Heart right ventricle (tissue), 16 donors: ENCODE results near the gene WFIKKN2. TPM values are rescaled to one million over a fixed set of nuclear protein-coding genes. Genes with fewer than 3 reads are reported as not detected.
A peak's percentile ranks its signal among the peaks of the same experiment; 100 is the strongest.

Source experiments
- ATAC-seq, 8 donors: fragments of 200-7000 bp; cut with Tn5 transposase; one replicate each; pipeline ENCODE4 v1.9.1; 2020; ENCODE audit warnings: mild to moderate bottlenecking in 8 of 8, moderate library complexity in 8 of 8, moderate number of reproducible peaks in 1 of 8
- DNase-seq, 2 donors: peaks; one replicate each; pipeline ENCODE4 v3.0.0-alpha.2; 2020
- H3K27ac ChIP-seq, 10 donors: fragments of 200-600 bp; sonication (generic) in 2 of 10; one replicate each; pipeline versions ENCODE4 v1.5.0 to v1.8.0; 2020 to 2022; ENCODE audit warnings: mild to moderate bottlenecking in 3 of 10
- H3K27me3 ChIP-seq, 7 donors: fragments of 200-600 bp; one replicate each; pipeline ENCODE4 v1.8.0; 2021 to 2022; ENCODE audit warnings: mild to moderate bottlenecking in 2 of 7
- H3K36me3 ChIP-seq, 9 donors: fragments of 200-600 bp; sonication (generic) in 1 of 9; one replicate each; pipeline versions ENCODE4 v1.5.0 to v1.8.0; 2020 to 2022; ENCODE audit warnings: mild to moderate bottlenecking in 2 of 9
- H3K4me1 ChIP-seq, 9 donors: fragments of 200-600 bp; sonication (generic) in 1 of 9; one replicate each; pipeline versions ENCODE4 v1.5.0 to v1.8.0; 2020 to 2022; ENCODE audit warnings: mild to moderate bottlenecking in 4 of 9
- H3K4me3 ChIP-seq, 10 donors: fragments of 200-600 bp; sonication (generic) in 2 of 10; one replicate each; pipeline versions ENCODE4 v1.5.0 to v1.8.0; 2020 to 2022; ENCODE audit warnings: mild to moderate bottlenecking in 7 of 10, moderate library complexity in 2 of 10
- H3K9me3 ChIP-seq, 11 donors: fragments of 200-600 bp in 10 of 11; sonication (generic) in 2 of 11; one replicate each; pipeline versions ENCODE4 v1.5.0 to v1.8.0; 2013 to 2022; ENCODE audit warnings: mild to moderate bottlenecking in 2 of 11, control low read depth in 1 of 11, moderate library complexity in 1 of 11
- WGBS, 2 donors: extraction: QIAGEN DNeasy Blood & Tissue Kit; methylation state at CpG; one replicate each; pipeline ENCODE4 v1.1.7; 2013; ENCODE audit warnings: inconsistent platforms in 1 of 2; 5-methylcytosine and 5-hydroxymethylcytosine counted together
- intact Hi-C, 10 donors: fragments of 100-400 bp; cut with DNase I; formaldehyde crosslinking; loops; one replicate each; pipeline versions ENCODE4 v1.11.1 to v1.14.2; 2022
- polyA plus RNA-seq, 2 donors: library from polyadenylated mRNA; stranded (reverse); fragments of 200-250 nt; gene quantifications; one replicate each; pipeline ENCODE4 v1.2.3, GENCODE V29; 2013
- total RNA-seq, 10 donors: library from RNA; stranded (reverse); fragmentation: NEBNext Ultra II Directional in 3 of 10; extraction: Animal tissue kit (Norgen Biotek cat#: 25700) in 3 of 10; gene quantifications; one replicate each; pipeline versions ENCODE4 v1.2.1 to v1.2.4, GENCODE V29; 2021 to 2023
- TF ChIP-seq, protein P1 (sequence below), 9 donors: fragments of 200-600 bp; sonication (generic) in 2 of 9; IDR thresholded peaks; one replicate each; pipeline versions ENCODE4 v1.5.0 to v1.8.0; 2021 to 2022; ENCODE audit warnings: antibody characterized with exemption in 9 of 9, mild to moderate bottlenecking in 5 of 9, moderate library complexity in 1 of 9
- donor health status: Arrhythmogenic right ventricular cardiomyopathy.
- donor health status: ischemic (EF 13 %, LVEDD 7.1; RV severe dilation, severe dysfunction).
- donor health status: healthy with polysubstance abuse.
- donor health status: DM: no; HTN: yes; CAD: no.
- donor health status: DM: no; HTN: no; CAD: no.
- donor health status: ischemic (EF 25% LVEDD 6.9; RV normal size, moderate dysfunction).
- donor health status: ischemic (EF 25% LVEDD 5.7; RV mildly dilated, moderate dysfunction).
- donor health status: healthy.
- donor health status: DM: yes; HTN: yes; CAD: no.
- donor health status: Ischemic cardiomyopathy.
- donor health status: ischemic (EF 35%, LVEDD 5.7; RV mildly dilated, moderate dysfunction).
- donor health status: nonischemic (EF 11% LVEDD 7.7; RV severe dilation, severe dysfunction).
- donor health status: DM: yes; HTN: yes; CAD: no.
- donor health status: PGD.
- donor health status: ischemic (EF 29% LVEDD 5.4; RV normal size, mild dysfunction).
- donor health status: nonischemic (EF 23%, LVEDD 6.1; RV moderate dilation, normal function).

The WFIKKN2 gene
- total and polyA plus RNA-seq, 12 donors = 0.10 to 1.7 (median 0.49) TPM

DNA sequence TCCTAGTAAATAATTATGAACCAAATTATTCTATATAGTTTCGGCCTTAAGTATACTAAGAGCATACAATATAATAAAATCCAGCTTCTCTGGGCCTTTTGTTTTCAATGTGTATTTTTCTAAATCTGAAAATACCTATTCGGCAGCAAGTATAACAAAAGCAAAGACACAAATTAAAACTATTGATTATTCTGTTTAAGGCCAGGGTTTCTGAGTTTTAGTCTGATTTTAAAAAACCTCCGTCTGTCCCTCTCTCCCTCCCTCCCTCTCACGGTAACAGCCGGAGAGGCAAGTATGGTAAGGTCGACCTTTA, 29.3 kb downstream of the WFIKKN2 start:
- Histone ChIP-seq H3K4me1 (peaks cover 0 to 61% (median 42%) of the 10 kb centered on the region in 9 donors), H3K27me3 (no peaks in the 10 kb centered on the region), H3K36me3 (peaks cover 0 to 34% (median 9%) of the 10 kb centered on the region in 9 donors), H3K27ac (peak overlapping the region; percentile 96 to 100 (median 100)), H3K9me3 (no peaks in the 10 kb centered on the region), H3K4me3 (peak overlapping the region; percentile 55 to 97 (median 88))
- ATAC-seq = no peak
- TF ChIP-seq, protein P1, sequence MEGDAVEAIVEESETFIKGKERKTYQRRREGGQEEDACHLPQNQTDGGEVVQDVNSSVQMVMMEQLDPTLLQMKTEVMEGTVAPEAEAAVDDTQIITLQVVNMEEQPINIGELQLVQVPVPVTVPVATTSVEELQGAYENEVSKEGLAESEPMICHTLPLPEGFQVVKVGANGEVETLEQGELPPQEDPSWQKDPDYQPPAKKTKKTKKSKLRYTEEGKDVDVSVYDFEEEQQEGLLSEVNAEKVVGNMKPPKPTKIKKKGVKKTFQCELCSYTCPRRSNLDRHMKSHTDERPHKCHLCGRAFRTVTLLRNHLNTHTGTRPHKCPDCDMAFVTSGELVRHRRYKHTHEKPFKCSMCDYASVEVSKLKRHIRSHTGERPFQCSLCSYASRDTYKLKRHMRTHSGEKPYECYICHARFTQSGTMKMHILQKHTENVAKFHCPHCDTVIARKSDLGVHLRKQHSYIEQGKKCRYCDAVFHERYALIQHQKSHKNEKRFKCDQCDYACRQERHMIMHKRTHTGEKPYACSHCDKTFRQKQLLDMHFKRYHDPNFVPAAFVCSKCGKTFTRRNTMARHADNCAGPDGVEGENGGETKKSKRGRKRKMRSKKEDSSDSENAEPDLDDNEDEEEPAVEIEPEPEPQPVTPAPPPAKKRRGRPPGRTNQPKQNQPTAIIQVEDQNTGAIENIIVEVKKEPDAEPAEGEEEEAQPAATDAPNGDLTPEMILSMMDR (IDR thresholded peaks at IDR 0.05) = peak in 2 of 9 donors; percentile 12 to 14
- 12 to 14% methylated on average over 6 of the region's 6 CpGs for WGBS, 2 donors
- DNase-seq = no peak
- intact Hi-C loops = loop anchor here in 8 of 10 donors (1.0 to 5.0 kb wide), 6 partner anchors 38 to 86 kb away; no protein-coding TSS in a partner anchor

- WGBS, 2 donors = 0% methylated on average over 34 to 49 of the region's 50 CpGs
- TF ChIP-seq, protein P1 (IDR thresholded peaks at IDR 0.05) = no peak
- intact Hi-C loops = loop anchor here in 6 of 10 donors (1.0 to 5.0 kb wide), 5 partner anchors 37 to 85 kb away; no protein-coding TSS in a partner anchor
- DNase-seq (peak; percentile 63 to 72), ATAC-seq (peak in 6 of 8 donors; percentile 7 to 14 (median 11))
- peak overlapping the region; percentile 55 to 97 (median 88) for H3K4me3 ChIP-seq
- peaks cover 0 to 34% (median 9%) of the 10 kb centered on the region in 9 donors for H3K36me3 ChIP-seq
- H3K9me3 ChIP-seq = no peaks in the 10 kb centered on the region
- no peaks in the 10 kb centered on the region for H3K27me3 ChIP-seq
- peaks cover 0 to 57% (median 42%) of the 10 kb centered on the region in 9 donors for H3K4me1 ChIP-seq
- H3K27ac ChIP-seq = peak overlapping the region; percentile 96 to 100 (median 100)
Observed at GRCh38 chr17:50865060-50865867, 29.9 kb downstream of the WFIKKN2 start.

- TF ChIP-seq, protein P1 (IDR thresholded peaks at IDR 0.05) = no peak
- 0% methylated on average over 19 to 53 of the region's 53 CpGs for WGBS, 2 donors
Observed at GRCh38 chr17:50865868-50866260, 30.5 kb downstream of the WFIKKN2 start.

DNA sequence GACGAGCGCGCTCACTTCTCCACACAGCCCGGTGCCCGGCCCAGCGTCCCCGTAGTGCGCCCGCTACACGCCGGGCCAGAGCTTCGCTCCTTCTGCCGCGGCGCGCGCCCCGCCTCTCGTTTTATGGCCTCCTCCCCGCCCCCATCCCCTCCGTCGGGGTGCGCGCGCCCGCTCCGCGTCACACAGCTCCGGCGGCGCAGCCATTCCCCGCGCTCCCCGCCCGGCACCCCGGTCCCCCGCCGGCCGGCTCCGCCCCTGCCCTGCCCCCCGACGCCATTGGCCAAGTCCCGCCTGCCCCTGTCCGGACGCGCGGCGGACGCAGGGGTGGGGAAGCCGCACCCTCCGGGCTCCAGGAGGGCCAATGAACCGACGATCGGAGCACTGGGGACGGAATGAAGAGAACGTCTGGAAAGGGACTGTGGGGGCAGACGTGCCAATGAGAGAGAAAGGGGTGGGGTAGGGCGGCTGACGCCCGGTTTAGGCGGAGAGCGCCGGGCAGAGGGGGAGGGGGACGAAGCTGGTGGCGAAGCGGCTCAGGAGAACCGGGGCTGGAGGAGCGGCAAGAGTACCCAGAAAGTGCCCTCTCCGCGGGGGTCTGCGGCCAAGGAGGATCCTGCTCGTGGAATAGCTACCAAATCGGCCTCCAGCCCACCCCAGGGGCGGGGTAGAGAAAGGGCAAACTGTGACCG, 31.0 kb downstream of the WFIKKN2 start, which contains the start of gene TOB1:
TOB1 (minus strand) TSS at position 94 of the 689 bp plus-strand sequence. CDS start 2,337 bp downstream, outside the sequence.
- H3K36me3 ChIP-seq = peaks cover 0 to 26% (median 9%) of the 10 kb centered on the region in 9 donors
- 0 to 1% methylated on average over 45 to 75 of the region's 75 CpGs for WGBS, 2 donors
- no peaks in the 10 kb centered on the region for H3K27me3 ChIP-seq
- DNase-seq (peak; percentile 98 to 99), ATAC-seq (peak; percentile 89 to 95 (median 90))
- intact Hi-C loops = loop anchor here in 8 of 10 donors (1.0 to 5.0 kb wide), 11 partner anchors 36 to 254 kb away; partner anchors contain the start of gene SPAG9 (in 1 of the 8)
- no peaks in the 10 kb centered on the region for H3K9me3 ChIP-seq
- TF ChIP-seq, protein P1 (IDR thresholded peaks at IDR 0.05) = peak in 1 of 9 donors; percentile 2
- H3K4me1 ChIP-seq = peaks cover 0 to 57% (median 44%) of the 10 kb centered on the region in 9 donors
- H3K27ac ChIP-seq = peak within 1 kb of the TSS; percentile 98 to 100 (median 100)
- peak within 1 kb of the TSS; percentile 69 to 97 (median 88) for H3K4me3 ChIP-seq

More at GRCh38 chr17:50865868-50866260, 30.5 kb downstream of the WFIKKN2 start:
- H3K27ac ChIP-seq = peak overlapping the region; percentile 96 to 100 (median 100)
- H3K4me1 ChIP-seq = peaks cover 0 to 54% (median 42%) of the 10 kb centered on the region in 9 donors
- H3K27me3 ChIP-seq = no peaks in the 10 kb centered on the region
- DNase-seq (no peak), ATAC-seq (peak in 3 of 8 donors; percentile 0 to 6 (median 1))
- peak overlapping the region; percentile 55 to 97 (median 88) for H3K4me3 ChIP-seq
- peaks cover 0 to 31% (median 9%) of the 10 kb centered on the region in 9 donors for H3K36me3 ChIP-seq
- H3K9me3 ChIP-seq = no peaks in the 10 kb centered on the region
- intact Hi-C loops = loop anchor here in 8 of 10 donors (1.0 to 5.0 kb wide), 13 partner anchors 36 to 255 kb away; partner anchors contain the start of gene SPAG9 (in 1 of the 8)
